ENCODE measurements around the gene MAML3. TPM values are rescaled to one million over a fixed set of nuclear protein-coding genes. Genes with fewer than 3 reads are reported as not detected.

Gene MAML3
- total and polyA plus RNA-seq, 2 experiments from 2014 or later, result 1.7 to 6.5 TPM

GRCh38 chr4:139782926-139783522, 371.0 kb downstream of the MAML3 start:
- DNase-seq (ENCODE audit: low spot score), result no peak

More at GRCh38 chr4:139782926-139783522, 371.0 kb downstream of the MAML3 start:
- Histone ChIP-seq H3K4me3 (no peak overlapping the region), H4K20me1 (replicated peaks; ENCODE audit: insufficient read depth) (no peaks in the 10 kb centered on the region), H3K4me2 (no peak overlapping the region), H3F3A (replicated peaks; ENCODE audit: low read depth) (no peaks in the 10 kb centered on the region), H3K36me3 (ENCODE audit: insufficient read depth) (no peaks in the 10 kb centered on the region), H3K79me2 (replicated peaks; ENCODE audit: insufficient read depth) (no peaks in the 10 kb centered on the region), H3K27ac (ENCODE audit: low read depth) (no peak overlapping the region), H3K9me2 (ENCODE audit: insufficient read depth) (no peaks in the 10 kb centered on the region), H3K4me1 (ENCODE audit: insufficient read depth) (peaks cover 24% of the 10 kb centered on the region), H2AFZ (no peak overlapping the region), H3K27me3 (ENCODE audit: insufficient read depth) (no peaks in the 10 kb centered on the region)
- H3K27ac Mint-ChIP-seq, result peak overlapping the region; percentile 6; the same call in 1 of the 2 replicates
- TF ChIP-seq CTCF (conservative IDR thresholded peaks at IDR 0.05; ENCODE audit: low read depth in 2 of 2), result no peak
- no peak for TF ChIP-seq JUNB (IDR thresholded peaks at IDR 0.05; ENCODE audit: unreplicated experiment)
- no peak for TF ChIP-seq ZNF114 (CRISPR knock-in tag; IDR thresholded peaks at IDR 0.05)
- TF ChIP-seq STAT1 (IDR thresholded peaks at IDR 0.05; ENCODE audit: unreplicated experiment), result no peak
- TF ChIP-seq ZNF331 (CRISPR knock-in tag; IDR thresholded peaks at IDR 0.05; ENCODE audit: low read depth), result no peak
- TF ChIP-seq ETS1 (IDR thresholded peaks at IDR 0.05), result no peak
- TF ChIP-seq, protein P1, sequence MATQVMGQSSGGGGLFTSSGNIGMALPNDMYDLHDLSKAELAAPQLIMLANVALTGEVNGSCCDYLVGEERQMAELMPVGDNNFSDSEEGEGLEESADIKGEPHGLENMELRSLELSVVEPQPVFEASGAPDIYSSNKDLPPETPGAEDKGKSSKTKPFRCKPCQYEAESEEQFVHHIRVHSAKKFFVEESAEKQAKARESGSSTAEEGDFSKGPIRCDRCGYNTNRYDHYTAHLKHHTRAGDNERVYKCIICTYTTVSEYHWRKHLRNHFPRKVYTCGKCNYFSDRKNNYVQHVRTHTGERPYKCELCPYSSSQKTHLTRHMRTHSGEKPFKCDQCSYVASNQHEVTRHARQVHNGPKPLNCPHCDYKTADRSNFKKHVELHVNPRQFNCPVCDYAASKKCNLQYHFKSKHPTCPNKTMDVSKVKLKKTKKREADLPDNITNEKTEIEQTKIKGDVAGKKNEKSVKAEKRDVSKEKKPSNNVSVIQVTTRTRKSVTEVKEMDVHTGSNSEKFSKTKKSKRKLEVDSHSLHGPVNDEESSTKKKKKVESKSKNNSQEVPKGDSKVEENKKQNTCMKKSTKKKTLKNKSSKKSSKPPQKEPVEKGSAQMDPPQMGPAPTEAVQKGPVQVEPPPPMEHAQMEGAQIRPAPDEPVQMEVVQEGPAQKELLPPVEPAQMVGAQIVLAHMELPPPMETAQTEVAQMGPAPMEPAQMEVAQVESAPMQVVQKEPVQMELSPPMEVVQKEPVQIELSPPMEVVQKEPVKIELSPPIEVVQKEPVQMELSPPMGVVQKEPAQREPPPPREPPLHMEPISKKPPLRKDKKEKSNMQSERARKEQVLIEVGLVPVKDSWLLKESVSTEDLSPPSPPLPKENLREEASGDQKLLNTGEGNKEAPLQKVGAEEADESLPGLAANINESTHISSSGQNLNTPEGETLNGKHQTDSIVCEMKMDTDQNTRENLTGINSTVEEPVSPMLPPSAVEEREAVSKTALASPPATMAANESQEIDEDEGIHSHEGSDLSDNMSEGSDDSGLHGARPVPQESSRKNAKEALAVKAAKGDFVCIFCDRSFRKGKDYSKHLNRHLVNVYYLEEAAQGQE (IDR thresholded peaks at IDR 0.05; ENCODE audit: unreplicated experiment), result no peak
- TF ChIP-seq ZNF462 (CRISPR knock-in tag; IDR thresholded peaks at IDR 0.05), result no peak
- TF ChIP-seq EZH2phosphoT487 (IDR thresholded peaks at IDR 0.05; ENCODE audit: unreplicated experiment), result no peak
- no peak for TF ChIP-seq CREB1 (CRISPR knock-in tag; IDR thresholded peaks at IDR 0.05; ENCODE audit: low read depth)
- TF ChIP-seq NANOG (IDR thresholded peaks at IDR 0.05; ENCODE audit: borderline replicate concordance), result no peak
- TF ChIP-seq EZH2 (IDR thresholded peaks at IDR 0.05; ENCODE audit: low read depth, unreplicated experiment), result no peak
- TF ChIP-seq POLR2AphosphoS5 (IDR thresholded peaks at IDR 0.05; ENCODE audit: low read depth), result no peak
- ATAC-seq, result no peak; the same call in 2 of the 3 replicates
- H3K4me1 Mint-ChIP-seq, result peaks cover 30% of the 10 kb centered on the region
- H3K27me3 Mint-ChIP-seq (ENCODE audit: insufficient read depth, low read depth, poor library complexity), result no peaks in the 10 kb centered on the region
- H3K4me3 Mint-ChIP-seq, result no peak overlapping the region
- H3K36me3 Mint-ChIP-seq (ENCODE audit: low read depth), result no peaks in the 10 kb centered on the region
- H3K9me3 Mint-ChIP-seq, result no peaks in the 10 kb centered on the region
